GM18511 (cell line): ENCODE results near the gene IFI6.
"Not testable (repeated sequence)": the region's sequence is repeated elsewhere in the genome, so short reads cannot be mapped to it uniquely, and the experiment has no call there.

ENCODE experiments used
- ATAC-seq: cut with Tn5 transposase; IDR thresholded peaks from one replicate; pipeline ENCODE4 v1.9.1; 2021; ENCODE audit warnings: mild to moderate bottlenecking, moderate library complexity; ENCODE audit not compliant: unreplicated experiment

IFI6 gene

GRCh38 chr1:27632387-27633297 lies 39.4 kb downstream of the IFI6 start:
- peak; percentile 36 for ATAC-seq

GRCh38 chr1:27630859-27631491 lies 41.0 kb downstream of the IFI6 start:
- no peak for ATAC-seq

DNA sequence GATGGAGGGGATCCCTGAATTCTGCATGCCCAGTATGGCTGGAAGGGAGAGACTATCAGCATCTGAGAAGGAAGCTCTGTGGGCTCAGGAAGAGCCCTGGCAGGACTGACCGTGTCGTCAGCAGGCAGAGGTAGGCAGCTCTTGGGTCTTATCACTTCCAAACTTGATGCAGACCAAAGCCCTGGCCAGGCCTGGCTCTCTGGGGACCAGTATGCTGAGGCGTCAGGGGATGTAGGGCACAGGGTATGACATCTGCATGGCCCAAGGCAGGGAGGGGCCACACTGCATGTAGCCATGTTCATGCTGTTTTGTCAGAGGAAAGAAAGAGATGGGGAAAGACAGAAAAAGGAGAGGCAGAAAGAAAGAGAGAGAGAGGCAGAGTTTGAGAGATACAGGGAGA lies 43.3 kb downstream of the IFI6 start:
- ATAC-seq: no peak

DNA sequence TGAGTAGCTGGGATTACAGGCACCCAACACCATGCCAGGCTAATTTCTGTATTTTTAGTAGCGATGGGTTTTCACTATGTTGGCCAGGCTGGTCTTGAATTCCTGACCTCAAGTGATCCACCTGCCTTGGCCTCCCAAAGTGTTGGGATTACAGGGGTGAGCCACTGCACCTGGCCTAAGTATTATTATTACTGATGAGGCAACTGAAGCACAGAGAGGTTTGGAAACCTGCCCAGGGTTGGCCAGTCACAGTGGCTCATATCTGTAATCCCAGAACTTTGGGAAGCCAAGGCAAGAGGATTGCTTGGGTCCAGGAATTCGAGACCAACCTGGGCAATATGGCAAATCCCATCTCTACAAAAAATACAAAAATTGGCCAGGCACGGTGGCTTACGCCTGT lies 44.3 kb downstream of the IFI6 start:
- not testable (repeated sequence) for ATAC-seq

DNA sequence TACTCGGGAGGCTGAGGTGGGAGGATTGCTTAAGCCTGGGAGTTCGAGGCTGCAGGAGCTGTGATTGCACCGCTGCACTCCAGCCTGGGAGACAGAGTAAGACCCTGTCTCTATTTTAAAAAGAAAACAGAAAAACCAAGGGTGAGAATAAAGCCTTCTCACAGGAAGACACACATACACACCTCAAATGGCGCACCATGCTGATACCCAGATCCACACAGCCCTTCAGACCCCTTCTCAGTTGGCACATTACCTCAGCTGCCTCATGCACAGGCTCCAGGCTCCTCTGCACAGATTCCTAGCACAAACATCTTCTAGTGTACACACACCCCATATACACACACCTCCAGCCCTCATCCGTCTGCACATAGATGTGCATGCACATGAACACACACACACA lies 44.9 kb downstream of the IFI6 start:
- ATAC-seq: no peak

DNA sequence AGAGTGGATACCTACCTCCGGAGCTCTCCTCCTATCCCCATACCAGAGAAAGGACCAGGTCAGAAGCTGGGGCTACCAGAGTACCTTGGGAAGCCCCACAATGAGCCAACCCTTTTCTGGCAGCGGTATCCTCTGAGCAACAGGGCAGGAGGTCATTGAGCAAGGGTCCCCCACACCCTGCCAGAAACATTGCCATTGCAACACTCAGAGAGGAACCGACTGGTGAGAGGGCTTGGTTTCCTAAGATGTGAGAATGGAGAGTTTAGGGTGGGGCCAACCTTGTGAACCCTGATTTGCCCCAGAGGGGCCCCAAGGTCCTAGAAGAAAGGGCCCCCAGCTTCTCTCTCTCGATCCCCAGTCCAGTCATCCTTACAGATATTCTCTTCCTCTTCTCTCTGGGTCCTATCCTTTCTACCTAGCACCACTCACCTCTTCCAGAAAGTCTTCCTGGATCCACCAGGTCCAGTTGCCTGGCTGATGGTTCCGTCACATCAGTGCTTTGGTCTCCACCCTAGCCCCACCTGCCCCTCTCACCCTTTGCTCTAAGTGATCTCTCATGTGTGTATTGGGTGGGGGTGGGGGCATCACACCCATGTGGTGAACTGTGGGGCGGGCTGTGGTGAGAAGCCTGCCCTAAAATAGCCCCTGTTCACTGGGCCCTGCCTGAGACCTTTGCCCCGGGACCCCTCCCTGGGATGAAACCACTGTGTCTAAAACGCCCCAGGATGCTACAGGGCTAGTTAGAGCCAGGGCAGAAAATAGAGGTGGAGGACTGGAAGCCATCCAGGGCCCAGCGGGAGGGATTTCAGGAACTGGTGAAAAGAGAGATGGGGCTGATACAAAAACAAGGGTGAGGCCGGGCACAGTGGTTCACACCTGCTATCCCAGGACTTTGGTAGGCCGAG lies 45.7 kb downstream of the IFI6 start:
- ATAC-seq: peak; percentile 39

DNA sequence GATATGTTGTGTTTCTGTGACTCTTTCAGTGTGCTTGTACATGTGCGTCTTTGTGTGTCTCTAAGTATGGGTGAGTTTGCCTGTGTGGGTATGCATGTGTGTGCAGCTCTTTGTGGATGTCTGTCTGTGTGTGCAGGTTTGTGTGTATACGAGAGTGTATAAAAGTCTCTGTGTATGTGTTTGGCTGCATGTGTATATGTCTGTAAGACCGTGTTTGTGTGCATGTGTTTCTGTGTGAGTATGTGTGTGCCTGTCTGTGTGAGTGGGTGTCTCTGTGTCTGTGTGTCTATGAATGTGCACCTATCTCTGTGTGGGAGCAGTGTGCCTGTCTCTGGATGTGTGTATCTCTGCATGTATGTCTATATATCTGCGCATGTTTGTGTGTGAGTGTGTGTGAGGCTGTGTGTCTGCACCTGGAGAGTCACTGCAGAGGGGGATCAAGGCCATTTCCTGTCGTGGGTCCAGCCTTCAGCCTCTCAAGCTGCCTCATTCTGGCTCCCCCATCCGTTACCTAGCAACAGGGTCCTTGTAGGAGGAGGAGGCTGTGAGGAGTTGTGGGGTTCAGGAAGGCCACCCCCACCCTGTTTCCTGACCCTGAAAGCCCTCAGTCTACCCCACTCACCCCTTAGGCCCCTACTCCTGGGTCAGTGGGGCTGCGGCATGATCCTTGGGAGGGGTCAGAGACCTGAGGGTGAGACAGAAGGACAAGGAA lies 47.4 kb downstream of the IFI6 start:
- peak; percentile 39 for ATAC-seq

DNA sequence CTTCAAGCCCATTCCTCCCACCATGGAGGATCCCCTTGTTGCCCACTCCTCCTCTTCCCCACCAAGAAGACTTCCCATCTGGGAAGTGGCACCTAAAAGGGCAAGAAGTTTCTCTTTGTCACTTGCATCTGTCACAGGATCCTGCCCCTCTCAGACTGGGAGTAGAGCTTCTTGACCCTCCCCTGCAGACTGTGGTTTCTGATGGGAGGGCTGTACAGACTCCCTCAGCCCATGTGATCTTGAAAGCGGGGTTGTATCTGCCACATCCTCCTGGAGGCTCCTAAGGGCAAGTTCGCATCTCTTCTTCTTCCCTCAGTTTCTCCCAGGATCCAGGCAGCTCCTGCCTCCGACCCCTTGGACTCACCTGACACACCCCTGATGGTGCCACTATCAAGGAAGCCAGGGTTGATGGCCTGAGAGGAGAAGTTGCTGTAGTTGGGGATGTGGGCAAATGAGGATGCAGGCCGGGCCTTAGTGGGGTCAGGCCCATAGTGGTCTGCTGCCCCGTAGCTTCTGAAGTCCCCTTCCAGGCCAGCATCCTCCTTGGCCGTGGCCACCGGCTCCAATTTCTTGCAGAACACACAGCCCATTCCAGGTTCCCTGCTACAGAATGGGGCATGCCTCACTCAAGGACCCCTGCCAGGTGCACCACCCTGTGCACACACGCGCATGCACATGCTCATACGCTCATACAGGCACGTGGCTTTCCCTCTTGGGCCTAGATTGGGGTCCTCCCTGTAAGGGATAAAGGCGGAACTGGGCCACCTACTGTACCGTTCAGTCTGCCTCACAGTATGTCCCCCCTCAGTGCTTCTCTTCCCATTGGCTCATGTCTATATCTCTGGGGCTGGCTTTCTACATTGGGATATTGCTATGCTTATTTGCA lies 48.4 kb downstream of the IFI6 start:
- no peak for ATAC-seq

- no peak for ATAC-seq
These were observed 49.2 kb downstream of the IFI6 start for GRCh38 chr1:27622828-27623227.

GRCh38 chr1:27621051-27621920 lies 50.7 kb downstream of the IFI6 start:
- no peak for ATAC-seq

DNA sequence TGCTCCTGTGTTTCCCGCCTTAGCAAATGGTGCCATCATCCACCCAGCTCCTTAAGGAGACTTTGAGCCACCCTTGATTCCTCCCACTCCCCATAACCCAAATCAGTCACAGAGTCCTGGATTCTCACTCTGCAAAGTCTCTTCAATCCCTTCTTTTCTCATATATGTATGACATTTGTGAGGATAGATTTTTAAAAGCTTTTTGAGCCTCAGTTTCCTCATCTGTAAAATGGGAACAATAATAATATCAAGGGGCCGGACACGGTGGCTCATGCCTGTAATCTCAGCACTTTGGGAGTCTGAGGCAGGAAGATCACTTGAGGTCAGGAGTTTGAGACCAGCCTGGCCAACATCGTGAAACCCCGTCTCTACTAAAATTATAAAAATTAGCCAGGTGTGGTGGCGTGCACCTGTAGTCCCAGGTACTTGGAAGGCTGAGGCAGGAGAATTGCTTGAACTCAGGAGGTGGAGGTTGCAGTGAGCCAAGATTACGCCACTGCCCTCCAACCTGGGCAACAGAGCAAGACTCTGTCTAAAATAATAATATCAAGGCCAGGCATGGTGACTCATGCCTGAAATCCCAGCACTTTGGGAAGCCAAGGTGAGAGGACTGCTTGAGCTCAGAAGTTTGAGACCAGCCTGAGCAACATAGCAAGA lies 52.1 kb downstream of the IFI6 start:
- not testable (repeated sequence) for ATAC-seq

DNA sequence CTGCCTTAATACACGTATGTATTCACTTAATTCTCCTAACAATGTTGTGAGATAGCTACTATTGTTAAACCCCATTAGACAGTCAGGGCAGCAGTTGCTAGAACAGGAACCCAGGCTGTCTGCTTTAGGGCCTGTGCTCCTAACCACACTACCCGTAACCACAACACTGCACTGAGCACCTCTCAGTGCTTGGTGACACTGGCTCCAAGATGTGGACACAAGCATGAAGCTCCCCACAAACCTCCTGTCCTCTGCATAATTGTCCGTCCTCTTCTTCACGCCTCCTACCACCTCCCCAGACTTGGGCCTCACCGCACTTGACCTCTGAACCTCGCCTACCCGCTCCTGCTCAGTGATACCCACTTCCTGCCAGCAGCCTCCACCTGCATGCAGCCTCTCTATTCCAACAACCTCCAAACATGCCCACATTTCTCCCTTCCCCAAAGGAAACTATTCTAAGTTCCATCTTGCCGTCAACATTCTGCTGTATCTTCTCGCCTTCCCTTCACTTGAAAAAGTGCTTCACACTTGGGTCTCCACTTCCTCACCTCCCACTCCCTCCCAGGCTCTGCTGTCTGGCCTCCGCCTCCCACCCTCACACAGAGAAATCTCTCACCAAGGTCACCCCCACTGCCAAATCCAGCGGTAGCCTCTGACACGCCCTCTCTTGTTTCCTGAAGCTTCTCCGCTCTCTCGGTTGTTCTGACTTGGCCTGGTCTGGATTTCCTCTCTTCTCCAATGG lies 53.5 kb downstream of the IFI6 start:
- ATAC-seq: no peak

- ATAC-seq: no peak
These were observed 54.6 kb downstream of the IFI6 start for GRCh38 chr1:27617420-27617819.

- ATAC-seq: no peak
These were observed 55.6 kb downstream of the IFI6 start for GRCh38 chr1:27616441-27616840.
